Prostate gland (tissue), 2 donors: ENCODE data around the gene NUDT22. TPM values are rescaled to one million over a fixed set of nuclear protein-coding genes. Genes with fewer than 3 reads are reported as not detected.

Experiments used
- DNase-seq: peaks from one replicate; pipeline ENCODE4 v3.0.0-alpha.2; 2019; ENCODE audit warnings: low spot score
- H3K27ac ChIP-seq, 2 donors: fragments of 200-600 bp; sonication (generic); 2 replicates each; pipeline ENCODE4 v1.5.1; 2017 to 2019
- H3K27me3 ChIP-seq: fragments of 200-600 bp; sonication (generic); replicated peaks from 2 replicates; pipeline ENCODE4 v1.5.1; 2019; ENCODE audit not compliant: insufficient read depth
- H3K36me3 ChIP-seq, 2 donors: fragments of 200-600 bp; sonication (generic); 1 replicate in 1 of 2; 2 replicates in 1 of 2; pipeline versions ENCODE4 v1.5.1 to v1.8.1; 2017 to 2019
- H3K4me1 ChIP-seq: fragments of 200-600 bp; sonication (generic); replicated peaks from 2 replicates; pipeline ENCODE4 v1.5.1; 2019
- H3K4me3 ChIP-seq, 2 donors: fragments of 200-600 bp; sonication (generic); 2 replicates each; pipeline ENCODE4 v1.5.1; 2017 to 2019
- H3K9me3 ChIP-seq: fragments of 200-600 bp; sonication (generic); 2 replicates; pipeline ENCODE4 v1.5.1; 2017
- CTCF ChIP-seq, 4 experiments: fragments of 200-600 bp in 2 of 4; fragments of 450-650 bp in 2 of 4; sonication (generic) in 2 of 4; IDR thresholded peaks; 1 replicate in 3 of 4; 2 replicates in 1 of 4; pipeline ENCODE4 v1.5.1; 2016 to 2019; ENCODE audit warnings: antibody characterized with exemption in 4 of 4, mild to moderate bottlenecking in 2 of 4, moderate library complexity in 2 of 4
- POLR2A ChIP-seq: fragments of 450-650 bp; IDR thresholded peaks from one replicate; pipeline ENCODE4 v1.6.1; 2016; ENCODE audit warnings: antibody characterized with exemption, mild to moderate bottlenecking
- POLR2AphosphoS5 ChIP-seq: sonication (generic); formaldehyde crosslinking; IDR thresholded peaks from one replicate; pipeline ENCODE4 v1.6.1; 2017; ENCODE audit warnings: antibody characterized with exemption
- WGBS: methylation state at CpG from one replicate; pipeline ENCODE4 v1.1.5; 2018; 5-methylcytosine and 5-hydroxymethylcytosine counted together
- intact Hi-C: fragments of 100-400 bp; cut with DNase I; formaldehyde crosslinking; loops from one replicate; pipeline ENCODE4 v1.14.2; 2022
- total RNA-seq, 2 donors: library from RNA; depleted of rRNA; stranded (reverse); fragments of >200 nt; gene quantifications; one replicate each; pipeline ENCODE4 v1.1.0, GENCODE V29; 2016

Gene NUDT22
- total RNA-seq, 2 donors from 2014 or later: 89.5 to 90.8 TPM

DNA sequence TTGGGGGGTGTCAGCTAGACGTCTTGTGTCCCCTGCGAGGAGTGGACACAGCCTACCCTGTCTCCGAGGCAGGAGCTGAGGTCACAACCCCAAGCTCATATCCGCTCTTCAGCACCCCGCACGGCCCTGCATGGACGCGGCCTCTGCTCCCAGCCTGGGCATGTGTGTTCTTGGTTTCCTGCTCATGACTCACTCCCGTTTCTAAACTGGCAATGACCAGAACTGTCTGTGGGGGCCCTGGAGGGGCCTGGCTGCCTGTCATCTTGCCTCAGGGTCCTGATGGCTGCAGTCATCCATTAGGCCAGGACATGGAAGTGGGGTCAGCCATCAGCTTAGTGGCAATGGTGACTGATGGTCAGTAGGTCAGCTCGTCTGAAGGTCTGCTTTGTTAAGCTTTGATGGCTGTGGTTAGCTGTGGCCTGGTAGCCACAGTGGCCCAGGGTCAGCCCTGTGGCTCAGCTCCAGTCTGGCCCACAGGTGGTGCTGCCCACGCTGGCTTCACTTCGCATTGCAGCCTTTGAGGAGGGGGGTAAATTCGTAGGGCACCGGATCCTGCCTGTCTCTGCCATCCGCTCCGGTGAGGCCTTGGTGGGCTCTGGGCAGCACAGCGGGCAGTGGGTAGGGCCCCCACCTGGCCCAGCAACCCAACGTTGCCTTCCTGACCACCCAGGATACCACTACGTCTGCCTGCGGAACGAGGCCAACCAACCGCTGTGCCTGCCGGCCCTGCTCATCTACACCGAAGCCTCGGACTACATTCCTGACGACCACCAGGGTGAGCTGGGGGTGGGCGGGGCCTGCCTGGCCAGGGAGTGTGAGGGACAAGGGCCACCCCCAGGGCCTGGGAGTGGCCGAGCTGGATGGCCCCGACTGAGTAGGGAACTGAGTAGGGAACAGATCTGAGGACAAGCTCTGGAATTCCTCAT is 37.2 kb downstream of the NUDT22 start:
- no peak for DNase-seq
- H3K4me3 ChIP-seq: no peak overlapping the region
- H3K36me3 ChIP-seq: peaks cover 0 to 18% of the 10 kb centered on the region in 2 donors
- no peaks in the 10 kb centered on the region for H3K27me3 ChIP-seq
- intact Hi-C loops: no loop called here
- TF ChIP-seq CTCF (IDR thresholded peaks at IDR 0.05) (no peak), POLR2AphosphoS5 (no peak), POLR2A (no peak)
- no peak overlapping the region for H3K27ac ChIP-seq
- no peaks in the 10 kb centered on the region for H3K9me3 ChIP-seq
- H3K4me1 ChIP-seq: no peaks in the 10 kb centered on the region
- WGBS: 86% methylated on average over 29 of the region's 29 CpGs

DNA sequence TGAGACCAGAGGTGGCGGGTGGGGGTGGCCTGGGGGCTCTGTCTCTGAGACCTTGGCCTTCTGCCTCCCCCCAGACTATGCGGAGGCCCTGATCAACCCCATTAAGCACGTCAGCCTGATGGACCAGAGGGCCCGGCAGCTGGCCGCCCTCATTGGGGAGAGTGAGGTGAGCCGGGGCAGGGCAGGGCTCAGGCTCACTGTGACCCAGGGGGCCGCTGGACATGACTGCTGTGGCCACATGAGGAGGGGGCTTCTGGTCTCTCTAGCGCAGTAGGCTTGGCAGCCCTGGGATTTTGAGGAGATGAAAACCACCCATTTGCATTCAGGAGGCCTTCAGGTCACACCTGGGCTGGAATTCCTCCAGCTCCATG is 37.9 kb downstream of the NUDT22 start:
- 90% methylated on average over 8 of the region's 8 CpGs for WGBS
- no peak overlapping the region for H3K27ac ChIP-seq

DNA sequence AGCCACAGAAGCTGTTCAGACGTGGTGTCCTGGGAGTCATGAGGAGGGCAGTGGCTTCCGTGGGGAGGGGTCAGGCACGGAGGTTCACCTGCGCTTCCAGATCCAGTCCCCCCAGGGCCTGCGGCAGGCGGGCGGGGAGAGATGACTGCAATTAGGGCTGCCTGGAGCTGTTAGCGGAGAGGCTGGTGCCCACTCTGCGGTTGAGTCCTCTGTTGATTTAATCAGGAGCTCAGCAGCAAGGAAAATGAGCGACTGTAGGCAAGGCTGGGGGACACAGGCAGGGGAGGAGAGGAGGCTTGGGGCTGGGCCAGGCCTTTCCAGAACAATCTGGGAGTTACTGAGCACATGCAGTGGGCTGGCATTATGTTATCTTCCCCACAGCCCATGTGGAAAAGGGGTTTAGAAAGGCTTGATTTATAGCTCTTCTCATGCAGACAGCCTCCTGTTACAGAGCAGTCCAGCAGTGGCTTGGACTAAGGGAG is 38.3 kb downstream of the NUDT22 start:
- H3K9me3 ChIP-seq: no peaks in the 10 kb centered on the region
- no peak for DNase-seq
- H3K4me1 ChIP-seq: peaks cover 8% of the 10 kb centered on the region
- 80% methylated on average over 10 of the region's 10 CpGs for WGBS
- H3K27me3 ChIP-seq: no peaks in the 10 kb centered on the region
- H3K27ac ChIP-seq: no peak overlapping the region
- no peak overlapping the region for H3K4me3 ChIP-seq
- intact Hi-C loops: no loop called here
- peaks cover 0 to 7% of the 10 kb centered on the region in 2 donors for H3K36me3 ChIP-seq
- no peak for TF ChIP-seq CTCF (IDR thresholded peaks at IDR 0.05)
- no peak for TF ChIP-seq POLR2A
- TF ChIP-seq POLR2AphosphoS5: no peak

More for the DNA sequence above, 37.9 kb downstream of the NUDT22 start:
- Histone ChIP-seq H3K36me3 (peaks cover 0 to 11% of the 10 kb centered on the region in 2 donors), H3K4me1 (peaks cover 6% of the 10 kb centered on the region), H3K4me3 (no peak overlapping the region), H3K27me3 (no peaks in the 10 kb centered on the region), H3K9me3 (no peaks in the 10 kb centered on the region)
- intact Hi-C loops: no loop called here
- no peak for DNase-seq
- TF ChIP-seq POLR2AphosphoS5 (no peak), CTCF (IDR thresholded peaks at IDR 0.05) (no peak), POLR2A (no peak)

- no peaks in the 10 kb centered on the region for H3K9me3 ChIP-seq
- no peak overlapping the region for H3K27ac ChIP-seq
- H3K36me3 ChIP-seq: peaks cover 0 to 7% of the 10 kb centered on the region in 2 donors
- no peaks in the 10 kb centered on the region for H3K27me3 ChIP-seq
- intact Hi-C loops: no loop called here
- peaks cover 8% of the 10 kb centered on the region for H3K4me1 ChIP-seq
- no peak for DNase-seq
- 94% methylated on average over 34 of the region's 35 CpGs for WGBS
- TF ChIP-seq CTCF (IDR thresholded peaks at IDR 0.05) (no peak), POLR2A (no peak), POLR2AphosphoS5 (no peak)
- H3K4me3 ChIP-seq: no peak overlapping the region
These were observed 39.4 kb downstream of the NUDT22 start for GRCh38 chr11:64265176-64266160.
